MG63 (cell line): ENCODE measurements around the gene EPC1. TPM values are rescaled to one million over a fixed set of nuclear protein-coding genes. Genes with fewer than 3 reads are reported as not detected.
"Not testable (repeated sequence)": the region's sequence is repeated elsewhere in the genome, so short reads cannot be mapped to it uniquely, and the experiment has no call there.

Source experiments
- DNase-seq: peaks from one replicate; pipeline ENCODE4 v3.0.0-alpha.2; 2020
- H3K27me3 ChIP-seq: fragments of 250-450 bp; sonication (Bioruptor Pico); 2 replicates; pipeline ENCODE4 v1.5.1; 2020; ENCODE audit warnings: mild to moderate bottlenecking, moderate library complexity
- H3K36me3 ChIP-seq: fragments of 250-450 bp; sonication (Bioruptor Pico); 2 replicates; pipeline ENCODE4 v1.5.1; 2020; ENCODE audit warnings: mild to moderate bottlenecking, moderate library complexity
- H3K4me3 ChIP-seq: fragments of 250-450 bp; sonication (Bioruptor Pico); 2 replicates; pipeline ENCODE4 v1.5.1; 2020; ENCODE audit warnings: mild to moderate bottlenecking, moderate library complexity
- H3K9me3 ChIP-seq: fragments of 250-450 bp; sonication (Bioruptor Pico); 2 replicates; pipeline ENCODE4 v1.5.1; 2020; ENCODE audit warnings: mild to moderate bottlenecking, moderate library complexity
- total RNA-seq: library from RNA; depleted of rRNA; stranded (reverse); fragments of >200 nt; shearing (Covaris generic); gene quantifications from 2 replicates; pipeline ENCODE4 v1.2.3, GENCODE V29; 2014; ENCODE audit warnings: low replicate concordance; rRNA removed

EPC1 gene
- total RNA-seq, 1 experiment from 2014 or later: 4.7 TPM

GRCh38 chr10:32239769-32240168 lies 107.2 kb downstream of the EPC1 start:
- DNase-seq: no peak
- Histone ChIP-seq H3K9me3 (no peaks in the 10 kb centered on the region; the same call in 1 of the 2 replicates), H3K36me3 (no peaks in the 10 kb centered on the region), H3K27me3 (no peaks in the 10 kb centered on the region), H3K4me3 (no peak overlapping the region)

- no peak overlapping the region for H3K4me3 ChIP-seq
- H3K27me3 ChIP-seq: no peaks in the 10 kb centered on the region
- no peaks in the 10 kb centered on the region; the same call in 1 of the 2 replicates for H3K9me3 ChIP-seq
- DNase-seq: peak; percentile 69
- H3K36me3 ChIP-seq: no peaks in the 10 kb centered on the region
Measured at GRCh38 chr10:32237644-32238345, 109.2 kb downstream of the EPC1 start.

GRCh38 chr10:32234471-32234870 lies 112.5 kb downstream of the EPC1 start:
- no peak overlapping the region for H3K4me3 ChIP-seq

GRCh38 chr10:32233375-32233774 lies 113.6 kb downstream of the EPC1 start:
- H3K36me3 ChIP-seq, H3K4me3 ChIP-seq, H3K9me3 ChIP-seq, DNase-seq, H3K27me3 ChIP-seq: not testable (repeated sequence)

More at GRCh38 chr10:32234471-32234870, 112.5 kb downstream of the EPC1 start:
- Histone ChIP-seq H3K9me3 (no peaks in the 10 kb centered on the region), H3K36me3 (no peaks in the 10 kb centered on the region), H3K27me3 (no peaks in the 10 kb centered on the region)
- DNase-seq: no peak

- H3K36me3 ChIP-seq: no peaks in the 10 kb centered on the region
- no peak overlapping the region for H3K4me3 ChIP-seq
- DNase-seq: no peak
- no peaks in the 10 kb centered on the region for H3K9me3 ChIP-seq
- H3K27me3 ChIP-seq: no peaks in the 10 kb centered on the region
Measured at GRCh38 chr10:32232378-32232777, 114.6 kb downstream of the EPC1 start.

- not testable (repeated sequence) for H3K4me3 ChIP-seq, H3K36me3 ChIP-seq, H3K27me3 ChIP-seq, H3K9me3 ChIP-seq, DNase-seq
Measured at GRCh38 chr10:32229788-32230187, 117.2 kb downstream of the EPC1 start.

- Histone ChIP-seq H3K9me3 (no peaks in the 10 kb centered on the region), H3K4me3 (no peak overlapping the region), H3K27me3 (no peaks in the 10 kb centered on the region), H3K36me3 (no peaks in the 10 kb centered on the region)
- no peak for DNase-seq
Measured at GRCh38 chr10:32229170-32229569, 117.8 kb downstream of the EPC1 start.

GRCh38 chr10:32227802-32228201 lies 119.2 kb downstream of the EPC1 start:
- Histone ChIP-seq H3K9me3 (no peaks in the 10 kb centered on the region), H3K36me3 (no peaks in the 10 kb centered on the region), H3K27me3 (no peaks in the 10 kb centered on the region), H3K4me3 (no peak overlapping the region)
- no peak for DNase-seq

GRCh38 chr10:32226624-32227023 lies 120.3 kb downstream of the EPC1 start:
- no peaks in the 10 kb centered on the region for H3K27me3 ChIP-seq
- no peaks in the 10 kb centered on the region for H3K36me3 ChIP-seq
- H3K4me3 ChIP-seq: no peak overlapping the region
- no peak for DNase-seq
- H3K9me3 ChIP-seq: no peaks in the 10 kb centered on the region

GRCh38 chr10:32225976-32226375 lies 121.0 kb downstream of the EPC1 start:
- Histone ChIP-seq H3K4me3 (no peak overlapping the region), H3K27me3 (no peaks in the 10 kb centered on the region), H3K9me3 (no peaks in the 10 kb centered on the region), H3K36me3 (no peaks in the 10 kb centered on the region)
- no peak for DNase-seq

- DNase-seq: not testable (repeated sequence)
Measured at GRCh38 chr10:32222376-32222775, 124.6 kb downstream of the EPC1 start.

GRCh38 chr10:32219156-32219555 lies 127.8 kb downstream of the EPC1 start:
- H3K27me3 ChIP-seq, H3K36me3 ChIP-seq, H3K4me3 ChIP-seq, DNase-seq, H3K9me3 ChIP-seq: not testable (repeated sequence)

More at GRCh38 chr10:32222376-32222775, 124.6 kb downstream of the EPC1 start:
- not testable (repeated sequence) for H3K27me3 ChIP-seq, H3K4me3 ChIP-seq, H3K9me3 ChIP-seq, H3K36me3 ChIP-seq

- not testable (repeated sequence) for H3K27me3 ChIP-seq, DNase-seq, H3K4me3 ChIP-seq, H3K36me3 ChIP-seq, H3K9me3 ChIP-seq
Measured at GRCh38 chr10:32218206-32219044, 128.5 kb downstream of the EPC1 start.

Other genes with a start within 250 kb of the EPC1 start
- gene CCDC7, start 99.0 kb upstream of the EPC1 start, total RNA-seq: 4.0 and 5.7 TPM in 2 replicates